ENCODE data around the gene HCRTR1. TPM values are rescaled to one million over a fixed set of nuclear protein-coding genes. Genes with fewer than 3 reads are reported as not detected.

The HCRTR1 gene
- total RNA-seq (2014; rRNA removed; shearing (Covaris generic)): not detected in 2 replicates

- no peak for DNase-seq (ENCODE audit: low spot score)
These were observed at the start of gene HCRTR1 for GRCh38 chr1:31617218-31617915. TSS of gene HCRTR1 (plus strand) at chr1:31617689. CDS start at chr1:31619193, 1,504 bp downstream.

GRCh38 chr1:31567956-31568570 lies 49.4 kb upstream of the HCRTR1 start:
- no peak for DNase-seq (ENCODE audit: low spot score)

DNA sequence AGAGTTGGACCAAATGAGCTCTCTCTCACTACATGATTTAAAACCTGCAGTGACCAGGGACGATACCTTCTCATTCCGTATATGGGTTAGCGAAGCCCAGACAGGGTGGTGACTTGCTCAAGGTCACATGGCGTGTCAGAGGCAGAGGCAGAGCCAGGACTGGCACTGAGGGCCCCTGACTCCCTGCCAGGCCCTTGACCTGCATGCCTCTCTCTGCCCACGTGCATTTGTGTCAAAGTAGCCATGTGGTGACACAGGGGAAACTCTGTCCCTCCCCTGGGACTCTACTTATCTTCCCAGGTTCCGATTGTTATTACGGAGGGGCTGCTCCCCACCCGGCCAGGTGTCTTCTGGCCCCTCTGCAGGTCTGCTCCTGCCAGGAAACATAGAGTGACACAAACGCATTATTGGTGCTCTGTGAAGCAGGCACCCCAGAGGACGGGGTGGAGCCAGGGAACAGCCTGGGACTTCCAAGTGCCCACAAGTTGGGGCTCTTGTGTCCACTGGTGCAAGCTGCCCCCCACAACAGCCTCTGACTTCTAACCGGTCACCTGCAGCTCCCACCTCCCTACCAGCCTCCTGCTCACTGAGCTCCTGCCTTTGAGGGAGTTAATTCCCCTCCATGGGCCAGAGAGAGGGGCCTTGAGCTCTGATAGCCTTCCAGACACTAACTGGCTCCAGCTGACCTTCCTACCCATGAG lies 48.4 kb upstream of the HCRTR1 start:
- no peak for DNase-seq (ENCODE audit: low spot score)

- no peak for DNase-seq (ENCODE audit: low spot score)
These were observed 47.8 kb upstream of the HCRTR1 start for GRCh38 chr1:31569596-31570173.

GRCh38 chr1:31570228-31570627 lies 47.3 kb upstream of the HCRTR1 start:
- no peak for DNase-seq (ENCODE audit: low spot score)

GRCh38 chr1:31570906-31571305 lies 46.6 kb upstream of the HCRTR1 start:
- no peak for DNase-seq (ENCODE audit: low spot score)

GRCh38 chr1:31571340-31572295 lies 45.9 kb upstream of the HCRTR1 start:
- no peak for DNase-seq (ENCODE audit: low spot score)

DNA sequence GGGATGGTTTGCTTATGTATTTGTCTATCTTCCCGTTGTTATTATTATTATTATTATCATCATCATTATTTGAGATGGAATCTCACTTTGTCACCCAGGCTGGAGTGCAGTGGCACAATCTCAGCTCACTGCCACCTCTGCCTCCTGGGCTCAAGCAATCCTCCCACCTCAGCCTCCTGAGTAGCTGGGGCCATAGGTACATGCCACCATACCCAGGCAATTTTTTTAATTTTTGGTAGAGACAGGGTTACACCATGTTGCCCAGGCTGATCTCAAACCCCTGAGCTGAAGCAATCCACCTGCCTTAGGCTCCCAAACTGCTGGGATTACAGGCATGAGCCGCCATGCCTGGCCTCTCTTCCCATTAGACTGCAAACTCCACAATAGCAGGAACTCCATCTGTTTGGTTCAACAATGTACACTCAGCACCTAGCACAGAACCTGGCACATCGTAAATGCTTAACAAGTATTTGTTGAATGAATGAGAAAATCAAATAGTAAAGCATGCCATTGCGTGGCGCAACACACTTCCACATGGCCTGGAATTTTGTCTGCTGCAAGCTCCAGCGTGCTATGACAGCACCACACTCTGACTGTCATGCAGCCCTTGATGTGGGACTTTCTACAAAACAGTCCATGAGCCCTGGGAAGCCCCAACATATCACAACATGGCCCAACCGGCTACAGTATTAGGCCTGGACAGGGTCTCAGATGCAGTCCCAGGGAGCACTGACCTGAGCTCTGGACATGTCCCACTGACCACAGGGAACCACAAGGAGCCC lies 45.0 kb upstream of the HCRTR1 start:
- no peak for DNase-seq (ENCODE audit: low spot score)

DNA sequence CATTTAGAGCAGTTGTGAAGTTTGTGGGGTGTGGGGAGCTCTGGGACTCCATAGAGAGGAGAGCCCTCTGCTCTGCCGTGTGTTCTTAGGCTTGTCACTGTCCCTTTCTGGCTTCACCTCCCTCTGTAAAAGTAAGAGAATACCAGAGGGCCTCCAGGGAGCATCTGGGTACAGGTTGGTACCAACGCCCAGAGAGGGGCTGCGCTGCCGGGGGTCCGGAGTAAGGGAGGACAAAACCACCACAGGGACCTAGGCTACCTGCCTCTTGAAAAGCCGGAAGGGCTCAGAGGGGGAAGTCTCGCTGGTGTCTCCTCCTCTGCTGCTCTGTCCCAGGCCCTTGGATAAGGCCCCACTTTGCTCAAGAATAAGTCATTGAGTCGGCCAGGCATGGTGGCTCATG lies 44.2 kb upstream of the HCRTR1 start:
- DNase-seq (ENCODE audit: low spot score): no peak

- no peak for DNase-seq (ENCODE audit: low spot score)
These were observed 42.6 kb upstream of the HCRTR1 start for GRCh38 chr1:31574749-31575368.

DNA sequence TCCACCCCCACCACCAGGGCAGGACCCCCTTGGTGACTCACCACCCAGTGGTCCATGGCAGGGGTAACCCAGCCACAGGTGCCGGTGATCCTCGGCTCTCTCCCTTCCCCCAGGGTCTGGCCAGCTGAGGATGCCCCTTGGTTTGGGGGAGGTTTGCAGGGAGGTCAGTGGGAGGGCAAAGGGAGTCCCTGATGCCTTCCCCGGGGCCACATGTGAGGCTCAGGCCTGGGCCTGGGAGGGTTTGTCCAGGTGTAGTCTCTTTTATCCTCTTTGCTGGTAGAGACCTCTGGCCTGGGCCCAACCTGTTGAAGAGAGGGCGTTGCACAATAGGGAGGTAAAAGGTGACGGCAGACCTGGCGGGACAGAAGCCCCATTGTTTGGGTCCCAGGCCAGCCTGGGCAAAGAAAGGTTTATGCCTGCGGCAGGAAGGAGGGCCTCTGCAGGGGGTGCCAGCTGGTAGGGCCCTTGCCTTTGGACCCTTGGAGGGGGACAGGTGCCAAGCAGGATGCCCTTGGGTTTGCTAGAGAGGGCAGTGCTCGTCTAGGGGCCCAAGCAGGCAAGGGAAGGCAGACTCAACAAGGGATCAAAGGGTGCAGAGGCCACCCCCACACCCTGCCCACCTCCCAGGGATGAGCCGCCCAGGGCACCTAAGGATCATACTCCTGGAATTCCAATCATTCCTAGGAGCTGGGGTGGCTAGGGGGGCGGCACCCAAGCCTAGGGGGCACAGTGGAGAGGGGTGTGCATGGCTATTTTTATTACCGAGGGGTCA lies 41.9 kb upstream of the HCRTR1 start:
- no peak for DNase-seq (ENCODE audit: low spot score)

GRCh38 chr1:31576201-31576669 lies 41.3 kb upstream of the HCRTR1 start, which contains the start of gene TINAGL1:
TSS of gene TINAGL1 (plus strand) at chr1:31576515. CDS start at chr1:31577149, 634 bp downstream.
- DNase-seq (ENCODE audit: low spot score): peak; percentile 74

DNA sequence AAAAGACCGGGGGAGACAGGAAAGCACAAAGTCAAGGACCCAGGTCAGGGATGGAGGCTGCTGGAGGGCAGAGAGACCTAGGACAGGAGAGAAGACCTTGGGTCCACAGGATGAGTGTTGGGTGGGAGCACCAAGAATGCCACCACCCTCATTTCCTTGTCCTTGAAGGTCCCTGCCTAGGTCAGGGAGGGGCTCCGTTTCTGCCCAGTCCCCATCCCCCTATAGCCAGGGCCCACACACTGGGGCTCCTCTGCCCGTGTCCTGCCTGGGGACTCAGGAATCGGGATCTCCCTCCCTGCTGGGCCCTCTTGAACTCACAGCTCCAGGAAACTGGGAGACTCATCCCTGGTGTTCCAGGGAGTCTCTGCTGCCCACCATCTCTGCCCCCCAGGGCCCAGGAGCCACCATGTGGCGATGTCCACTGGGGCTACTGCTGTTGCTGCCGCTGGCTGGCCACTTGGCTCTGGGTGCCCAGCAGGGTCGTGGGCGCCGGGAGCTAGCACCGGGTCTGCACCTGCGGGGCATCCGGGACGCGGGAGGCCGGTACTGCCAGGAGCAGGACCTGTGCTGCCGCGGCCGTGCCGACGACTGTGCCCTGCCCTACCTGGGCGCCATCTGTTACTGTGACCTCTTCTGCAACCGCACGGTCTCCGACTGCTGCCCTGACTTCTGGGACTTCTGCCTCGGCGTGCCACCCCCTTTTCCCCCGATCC lies 40.6 kb upstream of the HCRTR1 start:
- DNase-seq (ENCODE audit: low spot score): no peak

DNA sequence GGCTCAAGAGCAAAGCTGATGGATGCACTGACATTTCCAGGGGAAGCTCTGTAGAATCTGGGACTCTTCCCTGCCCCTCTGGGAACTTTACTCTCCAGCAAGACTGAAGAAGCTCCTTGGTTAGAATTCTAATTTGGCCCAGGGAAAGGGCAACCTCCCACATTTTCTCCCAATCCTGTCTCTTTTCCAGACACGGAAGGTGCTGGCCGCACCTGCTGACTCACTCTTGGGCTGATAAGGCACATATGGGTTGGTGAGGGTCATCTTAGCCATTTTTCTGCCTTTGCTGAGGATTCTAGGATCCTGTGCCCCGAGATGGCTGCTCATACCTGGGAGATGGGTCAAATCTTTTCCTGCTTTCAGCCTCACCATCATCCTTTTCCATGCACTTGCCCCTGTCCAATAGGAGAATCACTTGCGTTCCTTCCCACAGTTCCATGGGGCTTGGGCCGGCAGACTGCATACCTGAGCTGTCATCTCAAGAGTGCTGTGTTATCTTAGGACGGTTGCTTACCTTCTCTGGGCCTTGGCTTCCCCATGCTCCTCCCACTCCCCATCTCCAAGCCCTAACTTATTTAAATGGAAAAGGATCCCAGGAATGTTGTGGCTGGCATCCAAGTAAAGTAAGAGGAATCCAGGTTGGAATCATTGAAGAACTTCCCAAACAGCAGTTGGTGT lies 39.8 kb upstream of the HCRTR1 start:
- DNase-seq (ENCODE audit: low spot score): peak; percentile 53

GRCh38 chr1:31579374-31579773 lies 38.1 kb upstream of the HCRTR1 start:
- no peak for DNase-seq (ENCODE audit: low spot score)

GRCh38 chr1:31580513-31580870 lies 37.0 kb upstream of the HCRTR1 start:
- DNase-seq (ENCODE audit: low spot score): no peak

DNA sequence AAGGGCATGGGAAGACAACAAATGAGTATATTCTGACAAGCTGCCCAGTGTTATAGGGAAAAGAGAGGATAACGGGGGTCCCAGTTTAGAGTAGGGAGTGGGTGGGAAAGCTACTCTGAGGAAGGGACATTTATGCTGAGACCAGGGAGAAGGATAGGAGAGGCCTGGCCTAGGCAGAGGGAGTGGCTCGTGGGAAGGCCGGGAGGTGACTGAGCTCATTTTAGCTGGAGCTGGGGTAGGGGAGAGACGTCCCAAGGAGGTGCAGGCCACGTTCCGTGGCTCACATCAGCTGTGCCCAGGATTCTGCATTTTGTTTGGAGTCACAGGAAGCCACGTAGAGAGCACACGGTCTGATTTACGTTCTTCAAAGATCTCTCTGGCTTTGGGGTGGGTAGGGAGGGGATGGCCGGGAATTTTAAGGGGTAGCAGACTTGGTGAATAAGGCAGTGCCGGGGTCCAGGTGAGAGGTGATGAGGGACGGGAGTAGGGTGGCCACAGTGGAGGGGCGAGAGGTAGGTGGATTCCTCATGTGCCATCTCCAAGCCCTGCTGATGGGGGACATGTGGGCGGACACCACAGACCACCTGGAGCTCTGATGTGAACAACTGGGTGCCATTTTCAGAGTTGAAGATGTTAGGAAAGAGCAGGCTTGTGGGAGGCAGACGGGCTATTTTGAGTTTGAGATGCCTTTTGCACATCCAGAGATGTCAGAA lies 36.4 kb upstream of the HCRTR1 start:
- no peak for DNase-seq (ENCODE audit: low spot score)
